Left kidney (tissue), 2 donors: ENCODE results near the gene ARMC2. TPM values are rescaled to one million over a fixed set of nuclear protein-coding genes. Genes with fewer than 3 reads are reported as not detected.
"Not testable (repeated sequence)": the region's sequence is repeated elsewhere in the genome, so short reads cannot be mapped to it uniquely, and the experiment has no call there.

Source experiments
- DNase-seq: peaks from one replicate; pipeline ENCODE4 v3.0.0-alpha.2; 2013
- polyA plus RNA-seq: library from polyadenylated mRNA; unstranded; fragments of 120-200 nt; gene quantifications from one replicate; pipeline ENCODE4 v1.2.1, GENCODE V29; 2013; ENCODE audit not compliant: insufficient read length

Gene ARMC2
- polyA plus RNA-seq, 1 donor = 15.7 TPM

DNA sequence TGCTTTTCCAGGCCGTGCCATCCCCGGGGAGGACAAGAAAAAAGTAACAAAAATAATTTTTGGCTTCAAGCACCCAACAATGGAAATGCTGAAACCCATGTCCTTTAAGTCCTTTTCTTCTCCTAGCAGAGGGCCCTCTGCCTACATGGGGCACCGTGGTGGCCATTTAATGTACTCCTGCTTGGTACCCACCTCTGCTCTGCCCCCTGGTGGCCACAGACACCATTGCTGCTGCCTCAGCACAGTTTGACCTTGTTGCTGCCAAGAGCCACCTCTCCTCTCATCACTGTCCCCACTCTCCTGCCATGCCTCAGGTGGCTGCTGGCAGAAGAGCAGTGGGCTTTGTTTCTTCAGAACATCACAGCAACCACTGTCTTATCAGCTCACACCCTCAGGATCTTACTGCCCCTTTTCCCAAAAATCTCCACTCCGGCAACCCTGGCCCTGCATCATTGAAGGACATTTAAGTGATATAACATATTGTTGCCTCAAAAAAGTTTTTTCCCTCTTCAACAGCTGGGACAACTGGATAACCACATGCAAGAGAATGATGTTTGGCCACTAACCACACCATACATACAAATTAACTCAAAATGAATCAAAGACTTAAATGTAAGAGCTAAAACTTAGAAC lies 12.9 kb upstream of the ARMC2 start:
- peak; percentile 61 for DNase-seq

DNA sequence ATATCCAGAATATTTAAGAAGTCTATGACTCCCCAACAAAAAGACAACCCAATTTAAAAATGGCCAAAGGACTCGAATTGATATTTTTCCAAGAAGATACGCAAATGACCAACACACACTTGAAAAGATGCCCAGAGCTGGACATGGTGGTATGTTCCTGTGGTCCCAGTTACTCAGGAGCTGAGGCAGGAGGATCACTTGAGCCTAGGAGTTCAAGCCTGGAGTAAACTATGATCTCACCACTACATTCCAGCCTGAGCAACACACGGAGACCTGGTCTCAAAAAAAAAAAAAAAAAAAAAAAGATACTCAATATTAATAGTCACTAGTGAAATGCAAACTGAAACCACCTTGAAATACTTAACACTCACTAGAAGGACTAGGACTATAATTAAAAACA lies 12.2 kb upstream of the ARMC2 start:
- DNase-seq = no peak

DNA sequence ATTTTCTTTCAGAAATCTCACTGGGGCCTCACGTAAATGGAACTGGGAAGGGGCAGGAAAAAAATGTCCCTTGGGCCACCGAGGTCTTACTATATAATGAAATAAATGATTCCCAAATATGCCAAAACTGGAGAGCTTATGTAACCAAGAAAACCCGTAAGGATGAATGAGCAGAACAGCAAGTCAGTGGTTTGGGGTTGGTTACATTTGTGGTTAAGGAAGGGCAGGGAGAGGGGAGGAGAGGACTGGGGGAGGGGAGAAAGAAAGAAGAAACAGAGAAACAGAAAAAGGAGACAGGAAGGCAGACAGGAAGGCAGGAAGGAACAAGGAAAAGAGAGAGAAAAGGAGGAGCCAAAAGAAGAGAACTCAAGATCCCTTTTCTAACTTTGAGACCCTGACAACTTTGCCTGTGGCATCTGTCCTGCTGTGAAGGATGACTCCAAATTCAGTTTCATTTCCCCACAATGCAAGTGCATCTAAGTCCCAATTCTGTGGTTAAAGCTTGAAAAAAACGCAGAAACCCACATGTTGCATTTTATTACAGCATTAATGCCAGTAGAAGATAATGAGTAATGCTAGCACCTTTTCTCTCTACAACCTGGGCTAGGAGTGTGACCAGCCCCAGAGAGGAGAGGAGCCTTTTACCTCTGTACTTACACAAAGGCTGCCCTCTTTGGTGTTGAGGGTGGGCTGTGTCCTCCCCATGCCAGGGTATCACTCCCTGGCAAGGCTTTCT lies 10.8 kb upstream of the ARMC2 start:
- DNase-seq = no peak

DNA sequence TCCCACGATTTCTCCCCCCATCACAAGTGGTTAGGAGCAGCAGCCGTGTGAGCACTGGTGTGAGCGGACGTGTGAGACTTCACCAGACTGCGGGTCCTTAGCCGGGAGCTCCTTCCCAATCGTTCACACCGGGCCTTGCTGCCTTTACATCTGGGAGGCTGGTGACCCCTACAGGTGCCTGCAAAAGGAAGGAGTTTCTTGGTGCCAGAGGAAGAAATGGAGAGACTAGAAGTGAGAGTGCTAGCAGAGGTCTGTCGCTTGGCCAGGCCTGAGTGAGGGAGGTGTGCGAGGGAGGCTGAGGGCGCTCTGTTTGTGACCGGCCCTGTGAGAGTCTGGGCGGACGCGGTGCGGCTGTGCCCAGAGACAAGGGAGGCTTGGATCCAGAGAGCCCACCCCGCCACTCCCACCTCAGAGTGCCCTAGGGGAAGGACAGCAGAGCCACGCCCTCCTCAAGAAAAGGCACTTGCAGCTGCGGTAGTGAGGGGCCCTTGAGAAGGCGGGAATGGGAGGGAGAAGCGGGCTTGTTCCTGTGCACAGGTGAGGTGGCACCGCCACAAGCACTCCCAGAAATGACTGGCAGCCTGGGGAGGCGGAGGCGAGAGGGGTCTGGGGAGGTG lies 10.0 kb upstream of the ARMC2 start:
- peak; percentile 62 for DNase-seq

DNA sequence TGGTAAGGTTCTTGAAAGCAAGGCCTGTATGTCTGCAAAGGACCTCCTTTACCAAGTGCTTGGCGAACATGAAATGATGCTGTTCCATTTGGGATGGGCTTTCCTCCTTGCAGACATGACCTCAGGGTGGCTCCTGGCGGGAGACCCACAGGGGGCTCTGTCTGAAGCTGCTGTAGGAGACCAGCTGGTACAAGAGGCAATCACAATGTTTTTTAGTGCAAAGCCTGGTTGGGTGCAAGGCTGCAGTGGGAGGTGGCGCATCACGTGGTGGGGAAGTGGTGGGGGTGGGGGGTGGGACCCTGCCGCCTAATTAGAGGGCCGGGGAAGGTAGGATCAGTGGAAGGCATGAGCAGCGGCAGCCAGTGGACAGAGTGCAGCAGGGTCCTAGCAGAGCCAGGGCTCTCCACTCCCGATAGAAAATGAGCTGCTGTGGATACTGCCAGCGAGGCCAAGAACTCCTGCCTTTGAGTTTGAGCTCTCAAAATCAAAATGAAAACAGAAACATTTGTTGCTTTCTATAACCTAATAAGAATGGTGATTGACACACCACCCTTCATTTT lies 9.1 kb upstream of the ARMC2 start:
- DNase-seq = no peak

DNA sequence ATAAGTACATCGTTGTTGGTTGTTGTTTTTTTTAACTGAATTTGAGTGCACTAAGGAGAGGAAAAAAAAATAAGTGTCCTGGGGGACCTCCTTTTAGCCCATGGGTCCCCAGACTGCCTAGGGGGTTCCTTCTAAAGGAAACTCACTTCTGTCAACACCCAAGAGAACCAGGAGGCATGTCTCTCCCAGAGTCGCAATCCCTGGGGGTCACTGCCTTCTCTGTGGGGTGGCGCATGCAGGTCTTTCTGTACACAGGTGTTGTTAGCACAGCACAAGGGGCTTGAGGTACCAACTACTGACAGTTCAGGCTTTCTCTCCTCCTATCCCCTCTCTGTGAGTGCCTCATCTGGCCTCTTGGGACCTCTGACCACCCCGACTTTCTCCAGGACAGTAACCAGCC lies 7.3 kb upstream of the ARMC2 start:
- DNase-seq = no peak

DNA sequence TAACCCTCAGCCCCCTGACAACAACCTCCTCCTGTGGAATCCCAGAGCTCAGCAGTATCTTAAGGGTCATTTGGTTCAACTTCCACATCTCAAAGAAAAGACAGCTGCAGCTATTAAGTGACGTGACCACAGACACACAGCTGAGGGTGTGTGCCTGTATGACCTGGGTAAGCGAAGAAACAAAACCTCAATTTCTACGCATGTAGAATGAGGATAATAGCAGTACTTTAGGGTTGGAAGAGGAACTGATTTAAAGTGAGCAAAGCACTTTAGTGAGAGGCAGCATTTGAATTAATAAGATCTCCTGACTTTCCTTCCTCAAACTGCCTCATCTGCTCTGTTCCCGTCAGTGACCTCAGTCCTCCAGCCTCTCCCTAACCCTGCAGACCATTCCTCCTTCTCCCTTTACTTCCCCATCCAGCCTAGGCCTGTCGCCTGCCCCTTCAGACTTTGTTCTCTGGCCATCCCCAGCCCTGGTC lies 6.8 kb upstream of the ARMC2 start:
- DNase-seq = no peak

DNA sequence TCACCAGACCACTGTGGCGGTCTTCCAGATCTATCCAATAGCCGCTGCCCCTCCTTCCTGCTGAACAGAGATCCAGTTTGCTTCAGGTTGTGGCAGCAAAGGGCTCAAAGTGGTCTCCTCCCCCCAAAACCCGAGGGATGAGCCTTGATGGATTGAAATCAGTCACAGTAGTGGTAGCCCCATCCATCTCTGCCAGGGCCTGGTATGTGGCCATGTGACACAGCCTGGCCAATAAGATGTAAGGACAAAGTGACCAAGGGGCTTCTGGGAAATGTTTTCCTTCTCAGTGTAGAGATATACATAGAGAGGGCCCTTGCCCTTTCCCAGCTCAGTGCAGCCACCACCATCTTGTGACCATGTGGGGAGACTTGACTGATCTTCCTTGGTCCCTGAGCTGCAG lies 4.1 kb upstream of the ARMC2 start:
- DNase-seq = no peak

DNA sequence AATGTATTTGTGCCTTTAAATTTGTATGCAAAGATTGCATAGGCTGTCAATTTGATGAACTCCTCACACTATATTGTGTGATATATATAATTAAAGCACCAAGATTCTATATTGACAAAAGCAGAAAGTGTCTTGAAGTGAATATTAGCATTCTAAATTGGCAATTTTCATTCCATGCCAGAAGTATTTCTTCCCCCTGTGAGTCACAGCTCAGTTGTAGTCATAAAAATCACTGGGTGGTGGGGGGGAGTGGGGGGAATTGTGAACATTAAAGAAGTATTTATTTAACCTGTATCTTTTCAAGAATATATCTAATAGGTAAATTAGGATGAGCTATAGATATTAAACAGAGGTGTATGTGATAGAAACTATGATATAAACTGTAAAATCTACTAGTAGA lies 3.1 kb upstream of the ARMC2 start:
- no peak for DNase-seq

DNA sequence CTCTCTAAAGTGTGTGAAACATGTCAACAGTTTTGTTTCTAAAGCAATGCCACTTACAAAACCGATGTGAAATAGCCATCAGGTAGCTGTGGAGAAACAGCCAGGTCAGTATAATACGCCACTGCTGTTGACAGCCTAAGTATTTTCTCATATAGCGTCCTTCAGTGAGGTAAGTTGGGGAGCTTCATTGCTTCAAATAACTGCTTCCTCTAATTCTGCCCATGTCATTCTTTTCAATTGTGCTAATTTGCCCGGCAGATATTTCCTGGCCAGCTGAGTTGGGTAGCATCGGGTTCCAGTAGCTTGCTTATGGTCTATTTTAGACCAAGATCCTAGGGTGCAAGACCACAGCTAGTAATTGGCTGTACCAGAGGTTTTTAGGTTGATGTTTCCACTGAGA lies 2.1 kb upstream of the ARMC2 start:
- DNase-seq = no peak

DNA sequence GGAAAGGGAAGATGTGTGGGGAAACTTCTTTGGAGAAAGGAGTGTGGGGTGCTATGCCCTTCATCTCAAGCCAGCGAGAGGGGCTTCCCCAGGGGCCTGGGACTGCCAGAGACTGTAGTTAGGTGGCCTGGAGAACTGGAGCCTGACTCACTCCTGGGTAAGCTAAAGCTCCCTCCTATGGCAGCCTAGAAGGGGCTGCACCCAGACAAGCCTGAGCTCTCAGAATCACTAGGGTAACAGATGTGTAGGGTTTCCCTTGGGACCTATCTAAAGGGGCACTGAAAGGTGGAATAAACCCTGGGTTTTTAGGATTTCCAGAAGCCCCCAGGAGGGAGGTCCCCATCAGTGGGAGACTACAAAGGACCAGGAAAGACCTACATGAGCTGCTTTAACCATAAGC lies 1.6 kb upstream of the ARMC2 start:
- no peak for DNase-seq

DNA sequence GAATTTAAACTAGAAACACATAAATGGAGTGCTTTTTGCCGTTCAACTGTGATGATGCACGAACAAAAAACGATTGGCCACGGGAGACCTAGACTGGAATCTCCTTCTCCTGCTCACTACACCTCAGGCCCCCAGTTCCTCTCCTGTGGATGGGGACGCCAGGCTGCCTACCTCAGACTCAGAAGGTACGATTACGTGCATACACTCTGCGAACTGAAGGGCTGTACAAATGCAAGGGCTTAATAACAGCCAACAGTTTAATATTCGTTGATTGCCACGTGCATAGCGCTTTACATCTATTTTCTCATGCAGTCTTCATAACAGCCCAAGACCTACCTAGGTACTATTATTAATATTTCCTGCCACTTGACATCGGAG lies 495 bp upstream of the ARMC2 start:
- no peak for DNase-seq

DNA sequence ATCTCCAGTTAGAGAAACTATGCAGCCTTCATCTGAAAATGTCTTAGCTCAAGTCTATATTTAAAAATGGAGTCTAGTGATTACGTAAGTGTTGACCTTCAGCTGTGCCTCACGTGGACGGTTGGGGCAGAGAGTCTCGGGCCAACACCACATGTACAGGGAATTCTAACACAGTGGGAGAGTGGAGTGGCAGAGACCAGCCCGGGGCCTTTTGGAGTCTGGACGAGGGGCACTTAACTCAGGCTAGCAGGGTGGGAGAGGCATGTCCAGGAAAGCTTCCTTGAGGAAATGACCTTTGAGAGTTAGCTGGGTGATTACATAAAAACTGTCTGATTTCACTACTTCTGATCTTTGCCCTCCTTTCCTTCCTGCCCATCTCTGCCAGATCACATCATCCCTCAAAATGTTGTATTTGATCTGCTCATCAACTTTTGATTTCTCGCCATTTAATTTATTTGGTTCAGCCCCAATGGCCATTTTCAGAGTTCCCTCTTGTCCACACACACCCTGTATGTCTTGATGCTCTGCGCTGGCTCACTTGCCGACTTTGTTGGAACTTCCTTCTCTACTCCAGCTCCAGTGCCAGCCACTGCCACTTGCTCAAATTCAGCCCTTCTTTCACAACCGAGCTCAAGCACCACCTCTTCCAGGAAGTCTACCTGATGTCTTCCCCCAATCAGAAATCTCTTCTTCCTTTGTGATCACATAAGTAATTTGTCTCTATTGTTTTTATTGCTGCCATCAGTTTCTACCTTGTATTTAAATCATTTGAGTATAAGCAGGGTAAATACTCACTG lies 2.6 kb downstream of the ARMC2 start:
- no peak for DNase-seq

DNA sequence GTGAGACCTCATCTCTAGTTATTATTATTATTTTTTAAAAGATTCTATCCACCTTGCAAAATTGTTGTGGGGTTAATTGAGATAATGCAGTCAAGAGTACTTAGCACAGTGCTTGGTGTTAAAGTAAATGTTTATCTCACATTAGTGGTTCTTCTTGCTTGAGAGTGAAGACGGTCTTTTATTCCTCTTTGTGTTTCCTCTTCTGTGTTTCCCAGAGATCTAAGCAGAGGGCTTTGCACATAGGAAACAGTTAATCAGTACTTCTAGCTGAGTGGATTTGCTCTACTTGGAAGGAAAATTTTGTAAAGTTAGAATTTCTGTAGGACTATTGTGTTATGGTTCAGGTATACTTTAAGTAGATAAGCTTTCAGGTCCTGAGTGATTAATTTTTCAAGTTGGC lies 3.5 kb downstream of the ARMC2 start:
- no peak for DNase-seq

DNA sequence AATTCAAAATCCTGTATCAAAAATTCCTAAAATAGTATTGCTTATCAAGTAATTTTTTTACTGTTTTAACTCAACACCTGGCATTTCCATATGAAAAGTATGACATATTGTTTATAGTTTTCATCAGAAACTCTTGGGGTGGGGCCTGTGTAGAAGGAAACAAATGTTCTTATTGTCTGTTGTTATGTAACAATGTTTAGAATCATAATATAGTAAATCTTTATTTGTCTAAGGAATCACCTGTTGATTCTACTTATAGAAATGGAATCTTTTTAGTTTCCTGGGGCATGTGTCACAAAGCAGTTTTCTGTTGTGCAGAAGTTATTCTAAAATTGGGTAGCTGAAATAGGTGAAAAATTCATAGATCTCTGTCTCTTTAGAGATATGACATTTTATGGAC lies 4.9 kb downstream of the ARMC2 start:
- DNase-seq = no peak

DNA sequence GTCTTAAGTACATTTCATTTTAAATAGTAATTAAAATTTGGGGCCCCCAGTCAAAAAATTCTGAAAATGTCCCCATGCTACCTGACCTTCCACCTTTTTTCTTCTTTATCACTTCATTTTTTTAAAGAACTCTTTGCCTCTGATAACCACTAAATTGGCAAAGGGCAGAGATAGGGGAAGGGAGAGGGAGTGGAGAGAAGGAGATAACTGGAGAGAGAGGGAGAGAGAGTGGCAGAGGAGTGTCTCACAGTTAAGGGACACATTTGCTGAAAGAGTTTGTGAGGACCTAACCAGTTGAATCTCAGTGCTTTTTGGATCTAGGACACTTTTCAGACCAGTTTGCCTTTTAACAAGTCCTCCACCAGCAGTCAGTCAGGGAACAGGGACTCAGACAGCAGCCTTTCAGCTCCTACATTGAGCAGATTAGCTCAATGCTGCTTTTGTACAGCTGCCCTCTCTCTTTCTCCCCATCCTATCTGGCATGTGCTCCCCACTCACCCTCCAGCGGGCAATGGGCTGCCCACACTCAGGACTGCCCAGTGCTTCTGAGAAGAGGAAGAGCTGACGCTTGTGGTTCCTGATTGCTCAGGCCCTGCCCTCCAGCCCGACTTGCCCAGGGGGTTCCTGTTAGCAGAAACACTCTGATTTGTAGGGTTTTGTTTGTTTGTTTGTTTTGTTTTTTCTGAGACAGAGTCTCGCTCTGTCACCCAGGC lies 14.4 kb downstream of the ARMC2 start:
- DNase-seq = no peak

DNA sequence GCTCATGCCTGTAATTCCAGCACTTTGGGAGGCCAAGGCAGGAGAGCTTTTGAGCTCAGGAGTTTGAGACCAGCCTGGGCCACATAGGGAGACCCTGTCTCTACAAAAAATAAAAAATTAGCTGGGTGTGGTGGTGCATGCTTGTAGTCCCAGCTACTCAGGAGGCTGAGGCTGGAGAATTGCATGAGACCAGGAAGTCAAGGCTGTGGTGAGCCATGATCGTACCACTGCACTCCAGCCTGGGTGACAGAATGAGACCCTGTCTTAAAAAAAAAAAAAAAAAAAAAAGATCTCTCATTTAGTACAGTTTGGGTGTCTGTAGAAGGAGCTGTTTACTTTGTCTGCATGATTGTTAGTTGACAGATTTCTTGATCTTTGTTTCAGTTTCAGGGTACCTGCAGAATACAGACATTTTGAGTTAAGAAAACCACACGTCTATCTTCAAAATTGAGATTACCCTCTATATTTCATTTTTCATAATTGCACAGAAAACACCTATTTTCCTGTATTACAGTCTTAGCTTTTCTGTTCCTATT lies 17.6 kb downstream of the ARMC2 start:
- DNase-seq = not testable (repeated sequence)

DNA sequence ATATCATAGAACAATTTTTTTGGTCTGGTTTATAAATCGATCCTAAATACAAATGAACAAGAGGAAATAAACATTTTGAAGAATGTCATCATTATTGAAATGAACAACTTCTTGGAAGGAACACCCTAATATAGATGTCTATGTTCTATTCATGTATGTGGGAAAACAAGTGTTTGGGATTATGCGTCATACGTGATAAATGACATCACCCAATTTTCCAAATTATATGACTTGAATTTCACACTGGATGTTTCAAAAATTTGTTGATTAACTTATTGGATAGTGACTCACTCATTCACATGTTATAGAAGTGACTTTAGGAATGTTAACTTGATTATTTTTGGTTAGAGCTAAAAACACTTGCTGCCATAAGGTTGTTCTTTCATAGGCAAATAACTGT lies 18.6 kb downstream of the ARMC2 start:
- no peak for DNase-seq

DNA sequence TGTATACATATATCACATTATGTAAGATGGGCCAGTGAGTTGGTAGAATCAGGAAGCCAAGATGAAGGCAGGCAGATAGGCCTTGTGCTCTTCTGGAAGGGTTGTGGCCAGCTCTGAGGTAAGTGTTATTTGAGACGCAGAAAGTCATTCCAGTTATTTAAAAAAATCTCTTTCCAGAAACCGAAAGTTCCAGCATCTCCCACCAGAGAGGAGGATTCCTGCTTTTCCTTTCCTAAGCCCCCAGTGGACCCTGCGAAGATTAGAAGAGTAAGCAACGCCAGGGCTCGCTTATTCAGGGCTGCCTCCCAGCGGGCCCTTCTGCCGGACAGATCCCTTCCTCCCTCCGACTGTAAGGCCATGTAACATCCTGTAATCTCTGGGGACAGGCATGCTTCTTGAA lies 20.4 kb downstream of the ARMC2 start:
- no peak for DNase-seq

DNA sequence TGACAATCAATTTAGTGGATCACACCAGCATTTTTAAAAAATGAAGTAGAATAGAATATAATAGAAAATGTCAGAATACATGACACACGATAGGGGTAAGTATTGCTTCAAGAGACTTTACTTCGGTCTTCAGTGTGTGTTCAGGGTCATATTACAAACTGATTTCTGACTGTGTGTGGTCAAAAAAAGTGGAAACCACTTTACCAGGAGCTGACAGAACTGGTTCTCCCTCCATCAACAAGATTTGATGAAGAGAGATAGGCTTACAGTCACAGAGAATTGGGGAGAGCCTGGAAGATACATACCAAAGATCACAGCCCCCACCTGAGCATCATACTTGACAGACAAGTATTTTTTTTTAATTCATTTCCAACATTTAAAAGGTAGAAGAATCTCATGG lies 21.7 kb downstream of the ARMC2 start:
- DNase-seq = no peak

DNA sequence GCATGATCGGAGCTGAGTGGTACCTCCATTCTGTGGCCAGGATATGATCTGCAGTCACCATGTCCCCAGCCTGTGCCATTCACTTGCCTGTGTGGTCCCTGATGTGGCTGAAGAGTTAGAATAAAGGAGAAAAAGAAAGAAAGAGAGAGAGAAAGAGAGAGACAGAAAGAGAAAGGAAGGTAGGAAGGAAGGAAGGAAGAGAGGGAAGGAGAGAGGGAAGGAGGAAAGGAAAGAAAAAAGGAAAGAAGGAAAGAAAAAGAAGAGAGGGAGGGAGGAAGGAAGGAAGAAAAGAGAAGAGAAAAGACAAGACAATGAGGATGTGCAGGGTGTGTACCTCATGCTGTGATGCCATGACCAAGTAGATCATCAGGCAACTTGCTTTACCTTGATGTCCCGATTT lies 22.1 kb downstream of the ARMC2 start:
- DNase-seq = no peak

DNA sequence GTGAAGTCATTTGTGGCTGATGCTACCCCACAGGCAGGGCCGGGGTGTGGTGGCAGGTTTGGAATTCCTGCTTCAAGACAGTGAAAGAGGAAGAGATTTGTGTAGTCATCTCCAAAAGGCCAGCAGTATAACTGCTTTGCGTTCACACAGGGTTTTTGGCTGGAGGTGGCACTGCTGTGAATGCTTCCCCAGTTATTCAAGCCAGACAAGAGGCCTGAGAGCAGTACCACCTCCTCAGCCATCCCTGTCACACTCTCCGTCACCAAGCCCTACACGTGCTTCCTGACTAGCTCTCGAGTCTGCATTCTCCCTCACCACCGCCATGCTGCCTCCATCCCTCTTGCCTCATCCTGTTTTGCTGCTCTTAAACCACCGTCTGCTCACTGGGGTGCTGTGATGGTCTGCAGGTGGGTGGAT lies 23.9 kb downstream of the ARMC2 start:
- DNase-seq = no peak
